Trophoblast cell (in vitro differentiated cells and primary cell): ENCODE measurements around the gene FAM186B.

Source experiments
- DNase-seq, 2 donors: peaks; one replicate each; pipeline ENCODE4 v3.0.0-alpha.2; 2016
- H2AFZ ChIP-seq: 2 replicates; pipeline ENCODE4 v1.6.1; 2013; ENCODE audit warnings: low read length, moderate library complexity, mild to moderate bottlenecking; ENCODE audit not compliant: insufficient read depth, poor library complexity
- H2AK5ac ChIP-seq: 2 replicates; pipeline ENCODE4 v1.6.1; 2013; ENCODE audit warnings: mild to moderate bottlenecking, low read length
- H2BK120ac ChIP-seq: 2 replicates; pipeline ENCODE4 v1.6.1; 2013; ENCODE audit warnings: low read length, mild to moderate bottlenecking, moderate library complexity; ENCODE audit not compliant: insufficient read depth, poor library complexity
- H2BK12ac ChIP-seq: 2 replicates; pipeline ENCODE4 v1.6.1; 2013; ENCODE audit warnings: mild to moderate bottlenecking, low read length, moderate library complexity
- H2BK5ac ChIP-seq: 2 replicates; pipeline ENCODE4 v1.6.1; 2013; ENCODE audit warnings: low read length, low read depth, moderate library complexity, mild to moderate bottlenecking; ENCODE audit not compliant: poor library complexity
- H3K14ac ChIP-seq: 2 replicates; pipeline ENCODE4 v1.6.1; 2013; ENCODE audit warnings: mild to moderate bottlenecking, low read length
- H3K18ac ChIP-seq: 2 replicates; pipeline ENCODE4 v1.6.1; 2013; ENCODE audit warnings: mild to moderate bottlenecking, low read length
- H3K23ac ChIP-seq: 2 replicates; pipeline ENCODE4 v1.6.1; 2013; ENCODE audit warnings: low read length
- H3K27ac ChIP-seq: 2 replicates; pipeline ENCODE4 v1.5.1; 2013; ENCODE audit warnings: low read depth, mild to moderate bottlenecking, inconsistent platforms, low read length, moderate library complexity
- H3K27me3 ChIP-seq: 2 replicates; pipeline ENCODE4 v1.6.1; 2013; ENCODE audit warnings: inconsistent platforms, mild to moderate bottlenecking, low read length, moderate library complexity; ENCODE audit not compliant: insufficient read depth
- H3K36me3 ChIP-seq, 2 experiments: 1 replicate in 1 of 2; 2 replicates in 1 of 2; pipeline ENCODE4 v1.6.1; 2013; ENCODE audit warnings: low read length in 2 of 2, mild to moderate bottlenecking in 2 of 2, moderate library complexity in 1 of 2; ENCODE audit not compliant: insufficient read depth in 2 of 2, control insufficient read depth in 1 of 2
- H3K4ac ChIP-seq: 2 replicates; pipeline ENCODE4 v1.6.1; 2013; ENCODE audit warnings: low read depth, mild to moderate bottlenecking, low read length, moderate library complexity
- H3K4me1 ChIP-seq, 2 experiments: 1 replicate in 1 of 2; 2 replicates in 1 of 2; pipeline ENCODE4 v1.6.1; 2013; ENCODE audit warnings: low read length in 2 of 2, mild to moderate bottlenecking in 2 of 2, moderate library complexity in 1 of 2; ENCODE audit not compliant: insufficient read depth in 2 of 2, control insufficient read depth in 1 of 2
- H3K4me2 ChIP-seq: 2 replicates; pipeline ENCODE4 v1.6.1; 2013; ENCODE audit warnings: inconsistent platforms, mild to moderate bottlenecking, low read length, moderate library complexity
- H3K4me3 ChIP-seq: 2 replicates; pipeline ENCODE4 v1.5.1; 2013; ENCODE audit warnings: mild to moderate bottlenecking, low read depth, low read length, inconsistent platforms
- H3K79me1 ChIP-seq: one replicate; pipeline ENCODE4 v1.6.1; 2013; ENCODE audit warnings: low read length
- H3K79me2 ChIP-seq: 2 replicates; pipeline ENCODE4 v1.6.1; 2013; ENCODE audit warnings: low read length, mild to moderate bottlenecking; ENCODE audit not compliant: control insufficient read depth, insufficient read depth, poor library complexity
- H3K9ac ChIP-seq: 2 replicates; pipeline ENCODE4 v1.6.1; 2013; ENCODE audit warnings: mild to moderate bottlenecking, low read length
- H3K9me3 ChIP-seq: 2 replicates; pipeline ENCODE4 v1.6.1; 2013; ENCODE audit warnings: low read depth, mild to moderate bottlenecking, control low read depth, inconsistent platforms, low read length; ENCODE audit not compliant: insufficient read depth
- H4K12ac ChIP-seq: 2 replicates; pipeline ENCODE4 v1.6.1; 2013; ENCODE audit warnings: low read depth, mild to moderate bottlenecking, low read length, moderate library complexity
- H4K8ac ChIP-seq: 2 replicates; pipeline ENCODE4 v1.6.1; 2013; ENCODE audit warnings: low read depth, mild to moderate bottlenecking, low read length, moderate library complexity
- H4K91ac ChIP-seq: one replicate; pipeline ENCODE4 v1.6.1; 2013; ENCODE audit warnings: low read depth, mild to moderate bottlenecking, low read length, moderate library complexity
- WGBS: extraction: QIAGEN DNeasy Blood & Tissue Kit; methylation state at CpG from one replicate; pipeline ENCODE4 v1.1.7; 2013; ENCODE audit warnings: missing lambda C conversion rate; ENCODE audit not compliant: insufficient read length, insufficient coverage; ENCODE audit errors: extremely low coverage; 5-methylcytosine and 5-hydroxymethylcytosine counted together

FAM186B gene

GRCh38 chr12:49649892-49650291 is 44.5 kb upstream of the FAM186B start:
- H3K23ac ChIP-seq, result no peak overlapping the region
- no peak overlapping the region for H3K4me3 ChIP-seq
- H2AK5ac ChIP-seq, result no peak overlapping the region
- H3K4me1 ChIP-seq, result peaks cover 0 to 2% of the 10 kb centered on the region in 2 experiments
- no peak overlapping the region for H3K4ac ChIP-seq
- no peak overlapping the region for H2BK120ac ChIP-seq
- no peaks in the 10 kb centered on the region for H3K9me3 ChIP-seq
- H3K14ac ChIP-seq, result no peak overlapping the region
- H3K27ac ChIP-seq, result no peak overlapping the region
- H4K91ac ChIP-seq, result no peak overlapping the region
- H3K4me2 ChIP-seq, result no peak overlapping the region
- H2BK5ac ChIP-seq, result no peak overlapping the region
- peaks cover 23 to 51% of the 10 kb centered on the region in 2 experiments for H3K36me3 ChIP-seq
- WGBS, result no CpG with 5 or more reads among the region's 5 CpGs
- DNase-seq, result peak in 1 of 2 donors; percentile 43
- H3K9ac ChIP-seq, result no peak overlapping the region
- H3K79me1 ChIP-seq, result no peaks in the 10 kb centered on the region
- no peak overlapping the region for H3K18ac ChIP-seq
- H2BK12ac ChIP-seq, result no peak overlapping the region
- no peak overlapping the region for H4K12ac ChIP-seq
- no peaks in the 10 kb centered on the region for H3K79me2 ChIP-seq
- no peak overlapping the region for H2AFZ ChIP-seq
- no peaks in the 10 kb centered on the region for H3K27me3 ChIP-seq
- no peak overlapping the region for H4K8ac ChIP-seq

- DNase-seq, result no peak
- no peak overlapping the region for H4K8ac ChIP-seq
- H3K4me3 ChIP-seq, result no peak overlapping the region
- H3K18ac ChIP-seq, result no peak overlapping the region
- peaks cover 0 to 4% of the 10 kb centered on the region in 2 experiments for H3K4me1 ChIP-seq
- H2AFZ ChIP-seq, result no peak overlapping the region
- no peak overlapping the region for H2BK5ac ChIP-seq
- peaks cover 23 to 51% of the 10 kb centered on the region in 2 experiments for H3K36me3 ChIP-seq
- H2BK12ac ChIP-seq, result no peak overlapping the region
- WGBS, result no CpG with 5 or more reads among the region's 11 CpGs
- no peak overlapping the region for H4K12ac ChIP-seq
- no peaks in the 10 kb centered on the region for H3K27me3 ChIP-seq
- no peak overlapping the region for H2BK120ac ChIP-seq
- no peak overlapping the region for H4K91ac ChIP-seq
- H3K4me2 ChIP-seq, result no peak overlapping the region
- H3K79me1 ChIP-seq, result no peaks in the 10 kb centered on the region
- H3K9me3 ChIP-seq, result no peaks in the 10 kb centered on the region
- no peaks in the 10 kb centered on the region for H3K79me2 ChIP-seq
- no peak overlapping the region for H3K23ac ChIP-seq
- no peak overlapping the region for H3K14ac ChIP-seq
- no peak overlapping the region for H2AK5ac ChIP-seq
- H3K4ac ChIP-seq, result no peak overlapping the region
- no peak overlapping the region for H3K27ac ChIP-seq
- H3K9ac ChIP-seq, result no peak overlapping the region
Observed at GRCh38 chr12:49649445-49649844, 44.0 kb upstream of the FAM186B start.

GRCh38 chr12:49648712-49649003 is 43.2 kb upstream of the FAM186B start:
- Histone ChIP-seq H3K14ac (no peak overlapping the region), H2AFZ (no peak overlapping the region), H3K9me3 (no peaks in the 10 kb centered on the region), H3K79me1 (no peaks in the 10 kb centered on the region), H4K12ac (no peak overlapping the region), H2AK5ac (no peak overlapping the region), H4K91ac (no peak overlapping the region), H3K27me3 (no peaks in the 10 kb centered on the region), H3K27ac (no peak overlapping the region), H2BK120ac (no peak overlapping the region), H3K4me2 (no peak overlapping the region), H4K8ac (no peak overlapping the region), H3K79me2 (no peaks in the 10 kb centered on the region), H3K23ac (no peak overlapping the region), H3K36me3 (peaks cover 25 to 56% of the 10 kb centered on the region in 2 experiments), H2BK5ac (no peak overlapping the region), H2BK12ac (no peak overlapping the region), H3K4ac (no peak overlapping the region), H3K18ac (no peak overlapping the region), H3K4me1 (peaks cover 6 to 11% of the 10 kb centered on the region in 2 experiments), H3K4me3 (no peak overlapping the region), H3K9ac (no peak overlapping the region)
- WGBS, result no CpG with 5 or more reads among the region's 3 CpGs
- DNase-seq, result no peak

- Histone ChIP-seq H3K27me3 (no peaks in the 10 kb centered on the region), H3K23ac (no peak overlapping the region), H3K79me1 (peaks cover 1% of the 10 kb centered on the region), H2AK5ac (no peak overlapping the region), H2AFZ (no peak overlapping the region), H3K14ac (no peak overlapping the region), H3K18ac (no peak overlapping the region), H3K4me3 (no peak overlapping the region), H3K9ac (no peak overlapping the region), H3K79me2 (no peaks in the 10 kb centered on the region), H3K4me2 (no peak overlapping the region), H3K27ac (no peak overlapping the region), H3K4me1 (peaks cover 10 to 15% of the 10 kb centered on the region in 2 experiments), H2BK12ac (no peak overlapping the region), H4K91ac (no peak overlapping the region), H4K8ac (no peak overlapping the region), H2BK5ac (no peak overlapping the region), H3K9me3 (no peaks in the 10 kb centered on the region), H4K12ac (no peak overlapping the region), H2BK120ac (no peak overlapping the region), H3K4ac (no peak overlapping the region), H3K36me3 (peaks cover 23 to 52% of the 10 kb centered on the region in 2 experiments)
- DNase-seq, result peak in 1 of 2 donors; percentile 51
- no CpG with 5 or more reads among the region's 15 CpGs for WGBS
Observed at GRCh38 chr12:49647827-49648711, 42.6 kb upstream of the FAM186B start.
